GM12878 (cell line): ENCODE measurements around the gene MOV10L1.

ENCODE experiments used
- BCLAF1 ChIP-seq: fragments of 450-650 bp; IDR thresholded peaks from 2 replicates; pipeline ENCODE4 v1.6.1; 2017; ENCODE audit warnings: antibody characterized with exemption, mild to moderate bottlenecking, moderate library complexity
- BHLHE40 ChIP-seq, 2 experiments: fragments of 450-650 bp in 1 of 2; IDR thresholded peaks; 2 replicates each; pipeline ENCODE4 v1.6.1; 2011 to 2017; ENCODE audit warnings: low read depth in 2 of 2, borderline replicate concordance in 1 of 2, improper control_type of control experiment in 1 of 2, low read length in 1 of 2, mild to moderate bottlenecking in 1 of 2
- CBFB ChIP-seq: IDR thresholded peaks from 2 replicates; pipeline ENCODE4 v1.6.1; 2016; ENCODE audit warnings: antibody characterized with exemption, low read depth
- CHD4 ChIP-seq: fragments of 200-600 bp; sonication (generic); IDR thresholded peaks from 2 replicates; pipeline ENCODE4 v1.6.1; 2016; ENCODE audit warnings: mild to moderate bottlenecking
- CTCF ChIP-seq, 3 experiments: IDR thresholded peaks in 2 of 3; conservative IDR thresholded peaks in 1 of 3; 2 replicates each; pipeline ENCODE4 v1.5.1; 2011; ENCODE audit warnings: low read depth in 3 of 3, low read length in 3 of 3, mild to moderate bottlenecking in 3 of 3, control low read depth in 2 of 3, moderate library complexity in 2 of 3, inconsistent platforms in 1 of 3, mixed read lengths in 1 of 3; ENCODE audit not compliant: control insufficient read depth in 2 of 3, insufficient read depth in 1 of 3; ENCODE audit errors: extremely low read depth in 1 of 3
- ELK1 ChIP-seq: IDR thresholded peaks from 2 replicates; pipeline ENCODE4 v1.6.1; 2012; ENCODE audit warnings: low read depth, low read length, improper control_type of control experiment
- FOS ChIP-seq: IDR thresholded peaks from 3 replicates; pipeline ENCODE4 v1.6.1; 2011; ENCODE audit warnings: borderline replicate concordance; ENCODE audit not compliant: insufficient read length; ENCODE audit errors: extremely low read depth
- HDAC6 ChIP-seq: fragments of 200-600 bp; sonication (generic); IDR thresholded peaks from one replicate; pipeline ENCODE4 v1.8.0; 2017; ENCODE audit warnings: antibody characterized with exemption; ENCODE audit not compliant: unreplicated experiment
- IRF3 ChIP-seq: fragments of 450-650 bp; IDR thresholded peaks from 2 replicates; pipeline ENCODE4 v1.6.1; 2014; ENCODE audit warnings: mild to moderate bottlenecking
- NFYB ChIP-seq: IDR thresholded peaks from 2 replicates; pipeline ENCODE4 v1.6.1; 2011; ENCODE audit warnings: low read depth, mild to moderate bottlenecking, low read length, improper control_type of control experiment, moderate library complexity; ENCODE audit not compliant: insufficient read depth
- POLR2A ChIP-seq: IDR thresholded peaks from 2 replicates; pipeline ENCODE4 v1.6.1; 2011; ENCODE audit warnings: low read depth, mild to moderate bottlenecking, low read length
- POLR2AphosphoS5 ChIP-seq: IDR thresholded peaks from 2 replicates; pipeline ENCODE4 v1.6.1; 2011; ENCODE audit warnings: mild to moderate bottlenecking, low read length, inconsistent platforms
- REST ChIP-seq: IDR thresholded peaks from 2 replicates; pipeline ENCODE4 v1.6.1; 2012; ENCODE audit warnings: mild to moderate bottlenecking, low read depth, low read length
- ZZZ3 ChIP-seq: IDR thresholded peaks from 2 replicates; pipeline ENCODE4 v1.6.1; 2011; ENCODE audit warnings: low read depth; ENCODE audit not compliant: control insufficient read depth, insufficient read length

- no peak for TF ChIP-seq CTCF (IDR thresholded peaks at IDR 0.05 in 2 of 3, conservative IDR thresholded peaks at IDR 0.05 in 1 of 3; ENCODE audit: control insufficient read depth in 2 of 3, extremely low read depth in 1 of 3, insufficient read depth in 1 of 3, low read depth in 3 of 3, low read length in 3 of 3)
- no peak for TF ChIP-seq FOS
- no peak for TF ChIP-seq IRF3
- TF ChIP-seq POLR2A, result no peak
- TF ChIP-seq HDAC6, result no peak
- no peak for TF ChIP-seq CHD4
- TF ChIP-seq ELK1, result no peak
- no peak for TF ChIP-seq BCLAF1
- no peak for TF ChIP-seq ZZZ3
- no peak for TF ChIP-seq POLR2AphosphoS5
- no peak for TF ChIP-seq CBFB
- no peak for TF ChIP-seq BHLHE40 (IDR thresholded peaks at IDR 0.05; ENCODE audit: borderline replicate concordance in 1 of 2, low read depth in 2 of 2, low read length in 1 of 2)
- TF ChIP-seq NFYB, result no peak
- TF ChIP-seq REST, result no peak
These were observed 12.9 kb upstream of the MOV10L1 start for GRCh38 chr22:50076646-50077535.
